NCI-H1417 treated with DMSO at 0.1 percent for 48 hours (cell line): ENCODE results near the gene MAN1C1.
"Not testable (repeated sequence)": the region's sequence is repeated elsewhere in the genome, so short reads cannot be mapped to it uniquely, and the experiment has no call there.

ENCODE experiments used
- DNase-seq: peaks from one replicate; lab custom pipeline; 2025; lab: John Stamatoyannopoulos, UW

MAN1C1 gene

DNA sequence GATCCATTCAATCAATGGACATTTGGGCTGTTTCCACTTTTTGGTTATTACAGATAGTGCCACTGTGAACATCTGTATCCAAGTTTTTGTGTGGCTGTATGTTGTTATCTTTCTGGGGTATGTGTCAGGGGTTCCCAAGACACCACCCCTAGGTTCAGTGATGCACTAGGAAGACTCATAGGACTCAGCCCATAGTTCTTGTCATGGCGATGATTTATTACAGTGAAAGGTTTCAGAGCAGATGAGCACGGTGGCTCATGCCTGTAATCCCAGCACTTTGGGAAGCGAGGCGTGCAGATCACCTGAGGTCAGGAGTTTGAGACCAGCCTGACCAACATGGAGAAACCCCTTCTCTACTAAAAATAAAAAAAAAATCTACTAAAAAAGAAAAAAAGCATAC, 64.1 kb downstream of the MAN1C1 start:
- no peak for DNase-seq

DNA sequence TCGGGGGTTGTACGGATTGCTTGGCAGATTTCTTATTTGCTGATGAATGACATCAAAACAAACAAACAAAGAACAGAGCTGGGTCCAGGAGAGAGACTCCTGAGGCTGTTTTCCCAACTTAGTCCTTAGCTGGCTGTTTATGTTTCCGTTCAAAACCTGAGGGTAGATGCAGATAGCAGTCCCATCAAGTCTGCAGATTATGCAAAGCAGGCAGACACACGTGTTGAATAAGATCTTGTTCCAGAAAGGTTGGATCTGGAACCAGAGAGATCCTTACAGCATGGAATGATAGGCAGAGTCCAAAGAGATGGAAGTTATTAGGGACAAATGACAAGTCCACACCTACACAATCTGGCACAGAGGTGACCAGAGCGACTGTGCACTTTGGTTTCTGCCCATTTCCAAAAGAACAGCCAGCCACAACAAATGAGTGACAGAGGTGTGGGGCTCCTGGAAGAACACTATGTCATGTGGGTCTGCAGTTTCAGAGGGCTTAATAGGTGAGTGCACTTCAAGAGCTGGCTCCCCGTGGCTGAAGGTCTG, 65.5 kb downstream of the MAN1C1 start:
- DNase-seq, result no peak

- DNase-seq, result no peak
These were observed 66.6 kb downstream of the MAN1C1 start for GRCh38 chr1:25683177-25683576.

DNA sequence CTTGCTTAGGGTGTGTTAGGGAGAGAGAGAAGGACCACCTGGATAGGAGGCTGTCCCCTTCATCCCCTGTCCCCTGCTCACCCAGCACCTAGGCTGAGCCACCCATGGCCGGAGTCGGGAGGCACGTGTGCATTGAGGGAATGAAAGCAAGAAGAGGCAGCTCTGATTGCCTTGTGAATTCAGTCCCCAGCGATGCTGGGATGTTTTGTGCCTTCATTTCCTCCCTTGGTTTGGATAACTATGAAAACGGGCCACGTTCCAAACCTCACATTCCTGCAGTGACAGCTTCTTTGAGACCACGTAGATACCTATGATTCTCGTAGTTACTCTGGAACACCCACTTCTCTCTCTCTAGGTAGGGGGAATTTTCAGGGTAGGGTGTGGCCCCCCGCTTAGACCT, 67.1 kb downstream of the MAN1C1 start:
- no peak for DNase-seq

DNA sequence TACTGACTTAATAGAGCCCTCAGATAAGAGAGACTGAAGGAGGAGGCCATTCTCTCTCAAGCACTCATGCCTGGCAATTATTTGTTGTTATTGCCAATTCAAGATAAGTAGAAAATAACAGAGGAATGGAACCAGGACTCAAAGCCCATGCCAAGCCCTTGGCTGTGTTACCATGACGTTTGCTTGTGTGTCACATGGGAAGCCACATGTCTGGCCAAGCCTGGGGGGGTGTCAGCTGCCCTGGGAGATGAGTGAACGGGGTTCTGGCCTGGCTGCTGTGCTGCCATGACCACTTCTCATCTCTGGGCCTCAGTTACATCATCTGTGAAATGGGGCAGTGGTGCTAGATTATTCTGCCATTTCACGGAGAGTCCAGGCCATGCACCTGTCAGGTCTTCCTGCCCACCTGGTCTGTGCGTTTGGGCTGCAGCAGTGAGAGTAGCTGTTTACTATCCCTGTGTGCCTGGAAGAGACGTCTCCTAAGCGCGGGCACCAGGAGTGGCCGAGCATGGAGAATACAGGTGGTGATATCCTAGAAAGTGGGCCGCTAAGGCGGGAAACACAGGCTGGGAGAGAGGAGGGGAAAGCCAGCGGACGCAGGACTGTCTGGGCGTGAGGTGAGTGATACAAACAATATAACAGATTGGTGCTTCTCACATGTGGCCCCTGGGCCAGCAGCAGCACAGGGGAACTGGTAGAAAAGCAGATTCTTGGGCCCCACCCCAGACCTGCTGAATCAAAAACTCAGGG, 67.8 kb downstream of the MAN1C1 start:
- DNase-seq, result no peak

GRCh38 chr1:25685211-25685750, 68.7 kb downstream of the MAN1C1 start:
- DNase-seq, result no peak

- no peak for DNase-seq
These were observed 69.5 kb downstream of the MAN1C1 start for GRCh38 chr1:25685938-25686665.

- no peak for DNase-seq
These were observed 70.8 kb downstream of the MAN1C1 start for GRCh38 chr1:25687221-25688017.

GRCh38 chr1:25688390-25689119, 72.0 kb downstream of the MAN1C1 start:
- no peak for DNase-seq

- DNase-seq, result no peak
These were observed 73.2 kb downstream of the MAN1C1 start for GRCh38 chr1:25689686-25690381.

DNA sequence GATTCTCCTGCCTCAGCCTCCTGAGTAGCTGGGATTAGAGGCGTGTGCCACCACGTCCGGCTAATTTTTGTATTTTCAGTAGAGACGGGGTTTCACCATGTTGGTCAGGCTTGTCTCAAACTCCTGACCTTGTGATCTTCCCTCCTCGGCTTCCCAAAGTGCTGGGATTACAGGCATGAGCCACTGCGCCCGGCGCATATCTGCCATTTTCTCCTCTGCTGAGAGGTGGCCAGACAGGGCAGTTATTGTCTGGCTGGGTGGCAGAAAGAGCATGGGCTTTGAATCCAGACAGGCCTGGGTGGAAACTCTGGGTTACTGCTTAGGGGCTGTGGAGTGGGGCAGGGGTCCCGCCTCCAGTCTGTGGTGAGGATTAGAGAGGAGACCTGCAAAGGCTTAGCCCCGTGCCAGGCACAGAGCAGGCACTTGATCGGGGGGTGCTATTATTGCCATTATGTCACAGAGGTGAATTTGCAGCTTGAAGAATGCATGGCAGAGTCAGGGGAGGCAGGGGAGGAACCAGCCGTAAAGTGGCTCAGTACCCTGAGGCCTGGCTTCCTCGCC, 73.9 kb downstream of the MAN1C1 start:
- DNase-seq, result no peak

DNA sequence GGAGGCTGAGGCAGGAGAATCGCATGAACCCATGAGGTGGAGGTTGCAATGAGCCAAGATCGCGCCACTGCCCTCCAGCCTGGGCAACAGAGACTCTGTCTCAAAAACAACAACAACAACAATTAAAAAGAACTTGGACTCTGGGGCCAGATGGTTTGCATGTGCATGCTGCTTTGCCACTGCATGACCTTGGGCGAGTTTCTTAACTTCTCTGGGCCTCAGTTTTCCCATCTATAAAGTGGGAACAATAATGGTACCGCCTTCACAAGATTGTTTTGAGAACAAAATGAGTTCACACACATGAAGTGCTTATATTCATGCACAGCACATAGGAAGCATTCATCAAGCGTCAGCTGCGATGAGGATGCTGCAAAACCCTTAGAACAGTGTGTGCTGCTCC, 74.6 kb downstream of the MAN1C1 start:
- DNase-seq, result no peak

DNA sequence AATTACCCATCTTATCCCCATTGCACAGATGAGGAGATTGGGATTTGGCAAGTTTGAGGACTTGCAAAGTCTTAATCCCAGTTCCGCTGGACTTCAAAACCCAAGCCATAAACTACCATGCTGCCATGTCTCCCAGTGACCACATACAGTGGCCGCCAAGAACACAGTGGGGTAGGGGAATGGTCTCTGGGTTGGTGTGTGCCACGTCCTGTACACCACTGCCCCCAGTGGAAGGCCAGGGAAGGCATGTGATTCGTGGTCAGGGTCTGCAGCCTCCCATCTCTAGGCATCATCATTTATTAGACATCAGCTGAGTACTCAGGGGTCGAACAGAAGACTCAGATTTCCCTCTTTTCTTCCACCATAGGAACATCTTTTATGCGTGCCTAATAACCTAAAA, 76.0 kb downstream of the MAN1C1 start:
- DNase-seq, result no peak

DNA sequence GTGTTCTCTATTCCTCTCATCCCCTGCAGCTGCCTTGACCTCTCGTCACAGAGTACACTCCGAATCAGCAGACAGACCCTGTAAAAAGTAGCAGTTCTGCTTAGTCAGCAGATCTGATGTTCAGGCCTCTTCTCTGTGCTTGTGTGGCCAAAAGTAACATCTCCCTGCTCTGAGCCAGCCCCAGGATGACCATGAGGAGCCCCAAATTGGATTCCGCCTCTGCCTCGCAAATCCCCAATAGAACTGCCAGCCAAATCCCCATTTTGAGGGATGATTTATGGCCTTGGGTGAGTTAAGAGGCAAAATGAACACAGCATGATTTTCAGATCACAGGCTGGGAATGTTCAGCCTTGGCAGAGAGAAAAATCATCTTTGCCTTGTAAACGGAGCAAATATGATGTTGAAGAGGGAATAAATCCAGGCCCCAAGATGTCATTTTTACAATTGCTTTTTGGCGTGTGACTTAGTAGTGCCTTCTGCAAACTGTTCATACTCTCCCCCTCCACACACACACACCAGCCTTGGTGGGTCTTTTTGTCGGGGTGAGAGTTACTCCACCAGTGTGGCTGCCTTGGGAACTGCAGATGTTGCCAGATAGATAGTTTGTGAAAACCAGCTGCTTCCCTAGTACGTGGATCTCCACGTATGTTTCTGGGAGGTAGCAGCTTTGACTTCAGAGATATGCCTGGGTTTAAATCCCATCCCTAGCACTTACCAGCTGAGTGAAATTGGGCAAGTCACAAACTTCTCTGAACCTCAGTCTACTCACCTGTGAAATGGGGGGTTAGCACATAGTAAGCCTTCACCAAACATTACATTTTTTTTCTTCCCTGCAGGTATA, 77.8 kb downstream of the MAN1C1 start:
- no peak for DNase-seq

- DNase-seq, result no peak
These were observed 78.6 kb downstream of the MAN1C1 start for GRCh38 chr1:25695090-25695770.

DNA sequence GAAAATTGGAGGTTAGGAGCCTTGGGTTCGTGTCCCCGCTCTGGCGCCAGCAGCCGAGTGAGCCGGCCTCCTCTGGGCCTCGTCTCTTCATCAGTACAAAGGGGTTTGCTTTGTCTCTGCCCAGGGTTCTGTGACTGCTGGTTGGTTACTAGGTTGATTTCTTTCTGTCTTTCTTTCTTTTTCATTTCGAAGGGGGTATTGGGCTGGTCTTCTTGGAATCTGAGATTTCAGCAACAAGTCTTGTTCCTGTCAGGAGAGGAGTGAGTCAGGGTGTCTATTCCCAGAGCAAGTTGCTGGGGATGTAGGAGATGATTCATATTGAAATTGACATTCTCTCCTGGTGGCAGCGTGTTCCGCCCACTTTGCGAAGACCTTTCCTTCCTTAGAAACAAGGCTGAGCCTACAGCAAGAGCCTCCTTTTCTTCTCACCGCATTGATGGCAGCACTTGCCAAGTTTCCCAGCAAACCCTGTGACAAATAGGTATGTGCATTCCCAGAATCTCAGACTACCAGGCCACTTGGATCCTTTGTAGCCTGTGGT, 79.2 kb downstream of the MAN1C1 start:
- DNase-seq, result no peak

GRCh38 chr1:25696643-25697042, 80.1 kb downstream of the MAN1C1 start:
- DNase-seq, result not testable (repeated sequence)

DNA sequence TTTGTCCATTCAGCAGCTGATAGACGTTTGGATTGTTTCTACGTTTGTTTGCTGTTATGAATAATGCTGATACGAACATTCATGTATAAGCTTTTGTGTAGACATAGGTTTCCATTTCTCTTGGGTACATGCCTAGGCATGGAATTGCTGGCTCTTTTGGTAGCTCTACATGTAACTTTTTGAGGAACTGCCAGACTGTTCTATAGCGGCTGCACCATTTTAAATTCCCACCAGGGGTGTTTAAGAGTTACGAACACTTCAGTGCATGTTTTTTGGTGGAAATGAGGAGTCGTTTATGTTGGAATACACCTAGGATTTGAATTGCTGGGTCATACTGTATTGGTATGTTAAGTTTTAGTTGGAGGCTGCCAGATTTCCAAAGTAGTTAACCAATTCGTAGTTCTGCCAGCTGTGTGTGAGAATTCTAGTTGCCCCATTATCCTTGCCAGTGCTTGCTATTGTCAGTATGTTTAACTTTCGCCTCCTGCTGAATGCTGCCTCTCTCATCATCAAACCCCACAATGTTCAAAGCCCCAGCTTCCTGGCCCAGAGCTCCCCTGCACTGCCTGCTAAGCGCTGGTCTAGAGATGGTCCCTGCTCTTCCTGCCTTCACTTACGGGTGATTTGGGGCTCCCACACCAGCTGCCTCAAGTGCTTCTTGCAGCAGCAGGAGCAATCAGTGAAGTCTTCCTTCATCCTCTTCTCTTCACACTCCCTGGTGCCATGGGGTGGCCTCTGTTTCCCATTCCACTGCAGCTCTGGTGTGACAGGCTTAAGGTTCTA, 81.0 kb downstream of the MAN1C1 start:
- DNase-seq, result no peak
